Tibial artery (tissue), 4 donors: Measurements from ENCODE around the gene NFXL1.

Experiments
- DNase-seq, 2 donors: peaks; one replicate each; pipeline ENCODE4 v3.0.0-alpha.2; 2019
- H3K27ac ChIP-seq, 2 donors: fragments of 200-600 bp; sonication (generic) in 1 of 2; 1 replicate in 1 of 2; 2 replicates in 1 of 2; pipeline ENCODE4 v1.5.1; 2018 to 2019; ENCODE audit warnings: mild to moderate bottlenecking in 1 of 2
- H3K27me3 ChIP-seq, 2 donors: fragments of 200-600 bp; sonication (generic) in 1 of 2; one replicate each; pipeline versions ENCODE4 v1.5.1 to v1.6.0; 2016 to 2019
- H3K36me3 ChIP-seq, 3 donors: fragments of 200-600 bp; sonication (generic) in 2 of 3; one replicate each; pipeline ENCODE4 v1.5.1; 2016 to 2019; ENCODE audit warnings: mild to moderate bottlenecking in 2 of 3
- H3K4me1 ChIP-seq, 4 donors: fragments of 200-600 bp; sonication (generic) in 2 of 4; 1 replicate in 3 of 4; 2 replicates in 1 of 4; pipeline ENCODE4 v1.5.1; 2016 to 2019
- H3K4me3 ChIP-seq, 2 donors: fragments of 200-600 bp; sonication (generic) in 1 of 2; 1 replicate in 1 of 2; 2 replicates in 1 of 2; pipeline ENCODE4 v1.5.1; 2018 to 2019; ENCODE audit warnings: mild to moderate bottlenecking in 2 of 2
- H3K9me3 ChIP-seq, 3 donors: fragments of 200-600 bp; sonication (generic) in 1 of 3; one replicate each; pipeline ENCODE4 v1.5.1; 2016 to 2019
- CTCF ChIP-seq, 2 experiments: fragments of 200-600 bp in 1 of 2; fragments of 450-650 bp in 1 of 2; IDR thresholded peaks; one replicate each; pipeline ENCODE4 v1.5.1; 2017 to 2019; ENCODE audit warnings: antibody characterized with exemption in 2 of 2, mild to moderate bottlenecking in 1 of 2, moderate library complexity in 1 of 2
- intact Hi-C: fragments of 100-400 bp; cut with DNase I; formaldehyde crosslinking; loops from one replicate; pipeline ENCODE4 v1.15.0; 2023; ENCODE audit warnings: low total_unique reads

Gene NFXL1

GRCh38 chr4:47862297-47862696, 52.1 kb downstream of the NFXL1 start:
- Histone ChIP-seq H3K27ac (no peak overlapping the region), H3K4me3 (no peak overlapping the region), H3K27me3 (no peaks in the 10 kb centered on the region), H3K36me3 (peaks cover 0 to 7% (median 5%) of the 10 kb centered on the region in 3 donors), H3K9me3 (no peaks in the 10 kb centered on the region), H3K4me1 (no peaks in the 10 kb centered on the region)
- no peak for TF ChIP-seq CTCF (IDR thresholded peaks at IDR 0.05)
- intact Hi-C loops = no loop called here
- no peak for DNase-seq

DNA sequence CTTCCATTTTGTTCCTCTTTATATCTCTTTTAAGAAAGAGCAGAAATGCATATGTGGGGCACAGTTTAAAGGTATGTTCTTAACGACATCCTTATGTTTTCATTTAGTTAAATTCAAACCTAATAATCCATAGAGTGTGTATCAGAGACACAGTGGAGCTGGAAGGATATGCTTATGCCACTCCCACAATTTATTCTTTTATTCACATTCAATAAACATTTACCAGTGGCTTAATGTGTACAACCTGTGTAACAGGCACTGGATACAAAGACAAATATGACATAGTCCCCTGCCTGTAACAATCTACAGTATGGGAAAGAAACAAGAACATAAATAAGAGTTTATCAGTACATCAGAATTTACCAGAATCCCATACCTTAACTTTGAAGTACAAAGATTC, 54.1 kb downstream of the NFXL1 start:
- Histone ChIP-seq H3K27me3 (no peaks in the 10 kb centered on the region), H3K4me3 (no peak overlapping the region), H3K4me1 (no peaks in the 10 kb centered on the region), H3K9me3 (no peaks in the 10 kb centered on the region), H3K36me3 (no peaks in the 10 kb centered on the region), H3K27ac (no peak overlapping the region)
- no peak for TF ChIP-seq CTCF (IDR thresholded peaks at IDR 0.05)
- intact Hi-C loops = no loop called here
- DNase-seq = no peak

DNA sequence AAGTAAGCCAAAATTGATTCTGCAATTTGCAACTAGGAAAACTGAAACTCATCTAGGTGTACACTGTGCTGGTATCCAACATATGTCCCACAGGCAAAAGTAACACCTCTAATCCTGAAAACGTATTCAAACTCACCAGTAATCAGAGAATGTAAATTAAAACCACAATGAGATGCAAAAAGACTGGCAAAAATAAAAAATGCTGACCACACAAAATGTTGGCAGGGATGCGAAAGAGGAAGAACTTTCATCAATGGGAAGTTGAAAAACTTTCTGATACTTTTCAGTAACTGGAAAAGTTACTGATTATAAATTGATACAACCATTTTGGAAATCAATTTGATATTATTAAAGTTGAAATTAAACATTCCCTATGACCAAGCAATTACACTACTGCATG, 56.4 kb downstream of the NFXL1 start:
- Histone ChIP-seq H3K27ac (no peak overlapping the region), H3K4me1 (no peaks in the 10 kb centered on the region), H3K9me3 (no peaks in the 10 kb centered on the region), H3K4me3 (no peak overlapping the region), H3K27me3 (no peaks in the 10 kb centered on the region), H3K36me3 (peaks cover 0 to 6% (median 0%) of the 10 kb centered on the region in 3 donors)
- no peak for DNase-seq
- no peak for TF ChIP-seq CTCF (IDR thresholded peaks at IDR 0.05)
- intact Hi-C loops = no loop called here

DNA sequence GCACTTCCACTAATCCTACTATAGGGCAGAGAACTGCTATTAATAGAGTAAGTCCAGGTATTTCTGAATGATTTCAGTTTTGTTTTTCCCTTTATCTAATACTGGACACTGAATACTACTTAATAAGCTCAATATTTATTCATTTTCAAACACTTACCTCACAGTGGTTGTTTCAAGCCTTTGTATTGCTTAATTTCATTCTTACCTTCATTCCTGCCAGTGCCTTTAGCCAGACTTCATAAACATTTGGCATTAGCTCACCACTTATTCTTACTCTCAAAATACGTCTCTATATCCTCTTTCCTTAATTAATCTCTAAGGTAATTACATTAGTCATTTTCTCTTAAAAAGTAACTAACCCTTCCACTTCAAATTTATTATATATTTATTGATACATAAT, 57.7 kb downstream of the NFXL1 start:
- intact Hi-C loops = no loop called here
- Histone ChIP-seq H3K4me3 (no peak overlapping the region), H3K4me1 (peaks cover 0 to 8% (median 3%) of the 10 kb centered on the region in 4 donors), H3K36me3 (peaks cover 0 to 6% (median 0%) of the 10 kb centered on the region in 3 donors), H3K27ac (no peak overlapping the region), H3K9me3 (no peaks in the 10 kb centered on the region), H3K27me3 (no peaks in the 10 kb centered on the region)
- no peak for TF ChIP-seq CTCF (IDR thresholded peaks at IDR 0.05)
- no peak for DNase-seq

- no peak for TF ChIP-seq CTCF (IDR thresholded peaks at IDR 0.05)
- Histone ChIP-seq H3K4me1 (peaks cover 0 to 8% (median 3%) of the 10 kb centered on the region in 4 donors), H3K9me3 (no peaks in the 10 kb centered on the region), H3K27me3 (no peaks in the 10 kb centered on the region), H3K36me3 (peaks cover 0 to 6% (median 0%) of the 10 kb centered on the region in 3 donors), H3K27ac (no peak overlapping the region), H3K4me3 (no peak overlapping the region)
- intact Hi-C loops = no loop called here
- no peak for DNase-seq
Measured at GRCh38 chr4:47855350-47855749, 59.0 kb downstream of the NFXL1 start.

- intact Hi-C loops = no loop called here
- H3K4me1 ChIP-seq = peaks cover 0 to 8% (median 3%) of the 10 kb centered on the region in 4 donors
- H3K27ac ChIP-seq = no peak overlapping the region
- H3K36me3 ChIP-seq = peaks cover 0 to 10% (median 0%) of the 10 kb centered on the region in 3 donors
- no peak overlapping the region for H3K4me3 ChIP-seq
- no peaks in the 10 kb centered on the region for H3K9me3 ChIP-seq
- H3K27me3 ChIP-seq = no peaks in the 10 kb centered on the region
- DNase-seq = no peak
- TF ChIP-seq CTCF (IDR thresholded peaks at IDR 0.05) = no peak
Measured at GRCh38 chr4:47852136-47852535, 62.2 kb downstream of the NFXL1 start.
